Measurements from ENCODE around the gene PCSK2. TPM values are rescaled to one million over a fixed set of nuclear protein-coding genes. Genes with fewer than 3 reads are reported as not detected.

PCSK2 gene
- total RNA-seq, 1 experiment from 2014 or later = 245 TPM

DNA sequence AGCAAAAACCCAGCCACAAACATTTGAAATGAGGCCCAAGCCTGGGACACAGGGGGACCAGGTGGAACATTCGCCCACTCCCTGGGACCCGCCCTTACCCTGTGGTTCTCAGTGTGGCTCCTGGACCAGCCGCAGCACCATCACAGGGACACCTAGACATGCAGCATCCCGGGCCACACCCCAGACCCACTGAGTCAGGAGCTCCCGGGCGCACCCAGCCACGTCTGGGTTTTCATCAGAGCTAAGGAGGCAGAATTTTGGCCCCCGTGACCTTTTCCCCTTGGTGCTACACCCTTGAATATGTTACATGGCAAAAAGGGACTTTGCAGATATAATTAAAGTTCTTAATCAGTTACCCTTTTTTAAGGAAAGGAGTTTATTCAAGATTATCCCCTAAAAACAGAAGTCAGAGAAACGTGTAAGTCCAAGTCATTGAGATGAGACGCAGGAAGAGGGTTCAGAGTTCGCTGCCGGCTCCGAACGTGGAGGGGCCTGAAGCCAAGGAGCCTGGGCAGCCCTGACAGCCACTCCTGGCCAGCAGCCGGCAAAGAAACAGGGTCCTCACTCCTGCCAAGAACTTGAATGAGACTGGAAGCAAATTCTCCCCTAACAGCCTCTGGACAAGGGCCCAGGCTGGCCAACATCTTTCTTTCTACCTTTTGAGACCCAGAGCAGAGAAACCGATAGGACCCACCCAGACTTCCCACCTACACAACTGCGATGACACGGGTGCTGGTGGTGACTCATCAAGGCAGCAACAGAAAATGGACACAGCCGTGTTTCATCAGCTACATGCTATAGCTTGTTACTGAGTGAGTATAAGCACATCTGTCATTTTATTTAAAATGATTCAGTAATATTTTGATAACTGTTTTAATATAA lies 279.0 kb downstream of the PCSK2 start:
- no peak overlapping the region for H3K4me3 ChIP-seq (ENCODE audit: low read depth, low read length, poor library complexity, severe bottlenecking)
- H3K27me3 ChIP-seq (replicated peaks; ENCODE audit: insufficient read depth, low read depth, low read length, poor library complexity) = no peaks in the 10 kb centered on the region
- intact Hi-C loops (cut with micrococcal nuclease; ENCODE audit: unreplicated experiment) = loop anchor here (2.0 to 10.0 kb wide), 5 partner anchors 27 to 703 kb away; no protein-coding TSS in a partner anchor
- peaks cover 12% of the 10 kb centered on the region for H3K4me1 ChIP-seq (ENCODE audit: insufficient read depth, low read length, poor library complexity, severe bottlenecking)
- H3K36me3 ChIP-seq (ENCODE audit: insufficient read depth, low read length, poor library complexity, severe bottlenecking) = no peaks in the 10 kb centered on the region
- DNase-seq (ENCODE audit: low spot score) = peak; percentile 48
- ChIA-PET POLR2A (ENCODE audit: low non-redundant PET) (interaction anchor here (0.7 kb wide), 1 partner anchor 704 kb away, joined by 3 read pairs; no protein-coding TSS in a partner anchor), CTCF (interaction anchor here (0.5 to 1.0 kb wide), 5 partner anchors 7 to 774 kb away, joined by 3 to 6 read pairs (median 3); no protein-coding TSS in a partner anchor)
- H3K9me3 ChIP-seq (ENCODE audit: low read depth, low read length, poor library complexity, severe bottlenecking) = no peaks in the 10 kb centered on the region
- BruUV-seq (replicated peaks) = no TSS peak
- TF ChIP-seq, protein P1, sequence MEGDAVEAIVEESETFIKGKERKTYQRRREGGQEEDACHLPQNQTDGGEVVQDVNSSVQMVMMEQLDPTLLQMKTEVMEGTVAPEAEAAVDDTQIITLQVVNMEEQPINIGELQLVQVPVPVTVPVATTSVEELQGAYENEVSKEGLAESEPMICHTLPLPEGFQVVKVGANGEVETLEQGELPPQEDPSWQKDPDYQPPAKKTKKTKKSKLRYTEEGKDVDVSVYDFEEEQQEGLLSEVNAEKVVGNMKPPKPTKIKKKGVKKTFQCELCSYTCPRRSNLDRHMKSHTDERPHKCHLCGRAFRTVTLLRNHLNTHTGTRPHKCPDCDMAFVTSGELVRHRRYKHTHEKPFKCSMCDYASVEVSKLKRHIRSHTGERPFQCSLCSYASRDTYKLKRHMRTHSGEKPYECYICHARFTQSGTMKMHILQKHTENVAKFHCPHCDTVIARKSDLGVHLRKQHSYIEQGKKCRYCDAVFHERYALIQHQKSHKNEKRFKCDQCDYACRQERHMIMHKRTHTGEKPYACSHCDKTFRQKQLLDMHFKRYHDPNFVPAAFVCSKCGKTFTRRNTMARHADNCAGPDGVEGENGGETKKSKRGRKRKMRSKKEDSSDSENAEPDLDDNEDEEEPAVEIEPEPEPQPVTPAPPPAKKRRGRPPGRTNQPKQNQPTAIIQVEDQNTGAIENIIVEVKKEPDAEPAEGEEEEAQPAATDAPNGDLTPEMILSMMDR (conservative IDR thresholded peaks at IDR 0.05; ENCODE audit: low read depth, low read length) = no peak
- TF ChIP-seq EZH2 (IDR thresholded peaks at IDR 0.05; ENCODE audit: borderline replicate concordance, low read depth, low read length, poor library complexity, severe bottlenecking) = no peak
- H3K27ac ChIP-seq (ENCODE audit: low read depth, low read length, poor library complexity, severe bottlenecking) = no peak overlapping the region

DNA sequence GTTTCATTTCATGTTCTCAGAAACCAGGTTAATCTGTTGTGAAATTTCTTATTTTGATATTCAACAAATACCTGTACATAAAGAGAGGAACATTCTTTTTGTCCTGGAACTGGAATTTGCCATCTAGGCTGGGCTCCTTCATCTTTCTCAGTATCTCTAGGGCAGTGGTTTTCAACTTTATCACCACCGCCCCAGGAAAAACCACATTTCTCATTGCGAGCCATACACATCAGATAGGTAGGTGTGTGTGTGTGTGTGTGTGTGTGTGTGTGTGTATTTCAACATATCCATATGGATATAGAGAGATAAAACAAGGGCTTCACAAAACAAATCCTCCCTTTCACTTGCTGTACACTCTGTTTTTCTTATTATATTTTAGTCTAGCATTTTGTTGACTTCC lies 280.2 kb downstream of the PCSK2 start:
- peaks cover 12% of the 10 kb centered on the region for H3K4me1 ChIP-seq (ENCODE audit: insufficient read depth, low read length, poor library complexity, severe bottlenecking)
- H3K36me3 ChIP-seq (ENCODE audit: insufficient read depth, low read length, poor library complexity, severe bottlenecking) = no peaks in the 10 kb centered on the region
- H3K27me3 ChIP-seq (replicated peaks; ENCODE audit: insufficient read depth, low read depth, low read length, poor library complexity) = no peaks in the 10 kb centered on the region
- ChIA-PET POLR2A (ENCODE audit: low non-redundant PET) (no interaction called here), CTCF (interaction anchor here (0.7 kb wide), 1 partner anchor 773 kb away, joined by 3 read pairs; no protein-coding TSS in a partner anchor)
- H3K4me3 ChIP-seq (ENCODE audit: low read depth, low read length, poor library complexity, severe bottlenecking) = no peak overlapping the region
- BruUV-seq (replicated peaks) = no TSS peak
- no peak overlapping the region for H3K27ac ChIP-seq (ENCODE audit: low read depth, low read length, poor library complexity, severe bottlenecking)
- DNase-seq (ENCODE audit: low spot score) = no peak
- TF ChIP-seq, protein P1 (conservative IDR thresholded peaks at IDR 0.05; ENCODE audit: low read depth, low read length) = no peak
- TF ChIP-seq EZH2 (IDR thresholded peaks at IDR 0.05; ENCODE audit: borderline replicate concordance, low read depth, low read length, poor library complexity, severe bottlenecking) = no peak
- H3K9me3 ChIP-seq (ENCODE audit: low read depth, low read length, poor library complexity, severe bottlenecking) = no peaks in the 10 kb centered on the region
- intact Hi-C loops (cut with micrococcal nuclease; ENCODE audit: unreplicated experiment) = loop anchor here (5.0 to 10.0 kb wide), 2 partner anchors 390 to 488 kb away; no protein-coding TSS in a partner anchor

DNA sequence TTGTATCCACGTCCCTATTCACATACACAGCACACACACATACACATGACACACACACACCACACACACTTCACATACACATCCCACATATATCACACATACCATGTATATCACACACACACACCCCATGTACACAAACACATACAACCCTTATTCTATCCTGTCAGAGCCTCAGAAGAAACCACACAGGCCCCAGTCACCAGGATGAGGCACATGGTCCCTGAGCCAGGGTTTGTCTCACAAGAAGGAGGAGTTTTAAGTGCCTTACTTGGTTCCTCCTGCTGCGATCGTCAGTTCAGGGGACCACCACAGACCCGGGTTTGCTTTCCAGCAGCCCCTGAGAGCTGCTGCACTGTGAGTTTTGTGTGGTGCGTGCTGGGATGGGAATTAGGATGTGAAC lies 280.7 kb downstream of the PCSK2 start:
- H3K36me3 ChIP-seq (ENCODE audit: insufficient read depth, low read length, poor library complexity, severe bottlenecking) = no peaks in the 10 kb centered on the region
- H3K4me3 ChIP-seq (ENCODE audit: low read depth, low read length, poor library complexity, severe bottlenecking) = no peak overlapping the region
- BruUV-seq (replicated peaks) = no TSS peak
- H3K27me3 ChIP-seq (replicated peaks; ENCODE audit: insufficient read depth, low read depth, low read length, poor library complexity) = no peaks in the 10 kb centered on the region
- no peak overlapping the region for H3K27ac ChIP-seq (ENCODE audit: low read depth, low read length, poor library complexity, severe bottlenecking)
- H3K9me3 ChIP-seq (ENCODE audit: low read depth, low read length, poor library complexity, severe bottlenecking) = no peaks in the 10 kb centered on the region
- intact Hi-C loops (cut with micrococcal nuclease; ENCODE audit: unreplicated experiment) = loop anchor here (5.0 to 10.0 kb wide), 2 partner anchors 390 to 487 kb away; no protein-coding TSS in a partner anchor
- H3K4me1 ChIP-seq (ENCODE audit: insufficient read depth, low read length, poor library complexity, severe bottlenecking) = peaks cover 12% of the 10 kb centered on the region
- POLR2A ChIA-PET (ENCODE audit: low non-redundant PET) = no interaction called here
- DNase-seq (ENCODE audit: low spot score) = no peak
- CTCF ChIA-PET = no interaction called here
- TF ChIP-seq, protein P1 (conservative IDR thresholded peaks at IDR 0.05; ENCODE audit: low read depth, low read length) = no peak
- no peak for TF ChIP-seq EZH2 (IDR thresholded peaks at IDR 0.05; ENCODE audit: borderline replicate concordance, low read depth, low read length, poor library complexity, severe bottlenecking)

All from A673 (cell line).